ENCODE measurements around the gene HES3.
A peak's percentile ranks its signal among the peaks of the same experiment; 100 is the strongest.
"Not testable (repeated sequence)": the region's sequence is repeated elsewhere in the genome, so short reads cannot be mapped to it uniquely, and the experiment has no call there.

HES3 gene

GRCh38 chr1:6219641-6220040 lies 24.3 kb upstream of the HES3 start:
- not testable (repeated sequence) for DNase-seq (ENCODE audit: low read depth in 2 of 2)

DNA sequence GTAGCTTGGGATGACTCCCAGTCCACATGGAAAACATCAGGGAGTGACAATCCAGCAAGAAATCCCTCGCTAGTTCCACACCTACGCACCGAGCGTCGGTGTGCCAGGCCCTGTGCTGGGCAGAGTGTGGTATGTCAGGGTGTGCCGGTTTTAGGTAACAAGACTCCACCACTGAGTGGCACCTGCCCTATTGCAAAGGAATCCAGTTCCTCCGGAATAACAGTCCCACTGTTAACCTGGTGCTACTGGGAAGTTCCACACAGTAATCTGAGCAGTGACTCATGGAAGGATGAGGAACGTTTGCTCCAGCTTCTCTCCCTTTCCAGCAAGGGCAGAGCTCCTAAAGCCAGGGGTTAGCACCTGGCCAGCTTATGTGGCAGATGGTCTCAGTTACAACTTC lies 23.7 kb upstream of the HES3 start:
- no peak for DNase-seq (ENCODE audit: low read depth in 2 of 2)

DNA sequence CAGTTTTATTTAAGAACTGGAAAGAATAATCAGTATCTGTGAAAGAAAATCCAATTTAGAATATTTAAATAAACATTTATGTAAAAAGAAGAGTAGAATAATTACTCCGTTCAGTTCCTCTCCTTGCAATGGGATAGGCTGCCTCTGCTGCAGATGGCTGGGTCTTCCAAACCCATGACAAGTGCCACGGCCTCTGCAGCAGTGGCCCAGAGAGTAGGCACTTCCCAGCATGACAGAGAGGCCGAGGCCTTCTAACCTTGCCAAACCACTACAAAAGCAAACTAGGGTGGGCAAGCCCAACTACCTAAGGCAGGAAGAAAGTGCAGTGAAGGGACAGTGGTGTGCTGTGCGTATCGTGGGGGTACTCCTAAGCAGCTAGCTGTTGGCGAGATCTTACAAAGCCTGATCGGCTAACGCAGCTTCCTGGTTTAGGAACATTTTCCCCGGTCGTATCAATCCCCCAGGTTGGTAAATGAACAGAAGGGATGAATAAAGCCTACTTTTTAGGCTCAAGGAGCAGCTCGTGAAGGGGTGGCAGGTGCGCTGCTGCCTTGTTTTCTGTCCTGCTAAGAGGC lies 22.7 kb upstream of the HES3 start:
- no peak for DNase-seq (ENCODE audit: low read depth in 2 of 2)

DNA sequence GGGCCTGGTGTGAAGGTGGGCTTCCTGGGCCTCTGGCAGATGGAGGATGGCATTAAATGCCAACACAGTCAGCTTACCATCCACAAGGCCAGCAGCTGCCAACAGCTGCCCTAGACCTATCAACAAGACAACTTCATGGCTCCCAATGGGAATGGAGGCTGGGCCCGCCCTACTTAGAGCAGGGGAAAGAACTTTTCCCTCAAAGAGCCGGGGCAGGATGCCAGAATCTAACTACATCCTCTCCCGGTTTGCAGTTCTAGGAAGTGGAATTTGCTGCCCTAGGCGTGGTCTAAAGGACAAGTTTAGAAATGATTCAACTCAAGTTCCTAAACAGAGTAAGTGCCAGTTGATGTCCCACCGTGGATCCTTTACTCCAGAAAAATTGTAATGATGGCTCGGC lies 21.3 kb upstream of the HES3 start:
- DNase-seq (ENCODE audit: low read depth in 2 of 2), result no peak

- no peak for DNase-seq (ENCODE audit: low read depth in 2 of 2)
Observed at GRCh38 chr1:6223617-6224016, 20.4 kb upstream of the HES3 start.

GRCh38 chr1:6224718-6225117 lies 19.3 kb upstream of the HES3 start:
- no peak for DNase-seq (ENCODE audit: low read depth in 2 of 2)

DNA sequence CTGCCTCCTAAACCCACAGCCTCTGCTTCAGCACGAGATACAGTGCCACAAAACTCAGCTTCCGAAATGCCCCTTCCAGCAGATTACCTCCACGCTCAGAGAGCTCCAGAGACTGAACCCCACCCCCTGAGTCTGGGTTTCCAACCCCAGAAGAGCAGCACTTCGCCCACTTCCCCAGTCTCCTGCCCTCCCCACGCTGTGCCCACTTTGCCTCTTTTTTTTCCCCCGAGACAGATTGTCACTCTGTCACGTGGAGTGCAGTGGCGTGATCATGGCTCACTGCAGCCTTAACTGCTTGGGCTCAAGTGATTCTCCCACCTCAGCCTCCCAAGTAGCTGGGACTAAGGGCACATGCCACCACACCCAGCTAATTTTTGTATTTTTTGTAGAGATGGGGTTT lies 18.3 kb upstream of the HES3 start:
- DNase-seq (ENCODE audit: low read depth in 2 of 2), result no peak

- DNase-seq (ENCODE audit: low read depth in 2 of 2), result no peak
Observed at GRCh38 chr1:6233376-6233775, 10.6 kb upstream of the HES3 start.

DNA sequence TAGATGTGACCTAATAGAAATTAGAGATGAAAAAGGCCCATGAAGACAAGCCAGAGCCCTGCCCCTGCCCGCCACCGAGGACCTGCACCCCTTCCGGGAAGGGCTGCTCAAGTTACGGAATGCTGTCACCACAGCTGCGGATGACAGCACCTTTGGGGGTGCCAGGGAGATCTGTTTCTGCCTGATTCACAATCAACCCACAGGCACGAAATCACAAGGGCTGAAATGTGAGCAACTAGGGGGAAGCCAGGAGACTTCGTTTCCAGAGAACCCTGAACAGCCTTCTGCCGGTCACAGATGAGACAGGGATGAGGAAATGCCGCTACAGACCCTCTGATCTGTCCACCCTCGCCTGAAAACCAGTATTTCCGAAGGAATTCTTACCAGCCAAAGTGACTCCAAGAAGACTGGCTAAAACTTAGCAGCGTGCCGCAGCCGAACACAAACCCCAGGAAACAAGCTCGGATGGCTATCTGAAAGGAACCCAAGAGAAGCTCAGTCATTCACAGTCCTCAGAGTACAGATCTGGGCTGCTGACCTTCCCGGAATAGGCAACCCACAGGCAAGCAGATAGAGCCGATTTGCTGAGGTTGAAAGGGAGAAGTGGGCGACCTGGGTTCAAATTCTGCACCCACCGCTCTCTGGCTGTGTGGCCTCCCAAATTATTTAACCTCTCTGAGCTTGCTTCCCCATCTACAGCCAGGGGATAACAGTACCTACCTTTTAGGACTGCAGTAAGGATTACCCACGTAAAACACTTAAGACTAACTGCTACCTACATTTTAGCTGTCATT lies 9.3 kb upstream of the HES3 start:
- no peak for DNase-seq (ENCODE audit: low read depth in 2 of 2)

- DNase-seq (ENCODE audit: low read depth in 2 of 2), result peak in 1 of 2 donors; percentile 13
Observed at GRCh38 chr1:6235296-6235677, 8.7 kb upstream of the HES3 start.

DNA sequence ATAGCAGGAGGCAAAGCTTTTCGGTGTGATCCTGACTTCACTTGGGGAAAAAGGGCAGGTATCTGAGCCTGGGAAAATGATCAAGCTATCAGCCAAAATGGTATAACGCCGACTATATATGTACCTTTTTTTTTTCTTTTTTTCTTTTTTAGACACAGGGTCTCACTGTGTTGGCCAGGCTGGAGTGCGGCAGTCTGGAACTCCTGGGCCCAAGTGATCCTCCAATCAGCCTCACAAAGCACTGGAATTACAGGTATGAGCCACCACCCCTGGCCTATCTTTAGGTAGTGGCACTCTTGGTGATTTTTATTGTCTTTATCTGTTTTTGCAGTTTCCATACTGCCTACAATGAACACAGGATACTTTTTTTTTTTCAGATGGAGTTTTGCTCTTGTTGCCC lies 6.9 kb upstream of the HES3 start:
- DNase-seq (ENCODE audit: low read depth in 2 of 2), result no peak

DNA sequence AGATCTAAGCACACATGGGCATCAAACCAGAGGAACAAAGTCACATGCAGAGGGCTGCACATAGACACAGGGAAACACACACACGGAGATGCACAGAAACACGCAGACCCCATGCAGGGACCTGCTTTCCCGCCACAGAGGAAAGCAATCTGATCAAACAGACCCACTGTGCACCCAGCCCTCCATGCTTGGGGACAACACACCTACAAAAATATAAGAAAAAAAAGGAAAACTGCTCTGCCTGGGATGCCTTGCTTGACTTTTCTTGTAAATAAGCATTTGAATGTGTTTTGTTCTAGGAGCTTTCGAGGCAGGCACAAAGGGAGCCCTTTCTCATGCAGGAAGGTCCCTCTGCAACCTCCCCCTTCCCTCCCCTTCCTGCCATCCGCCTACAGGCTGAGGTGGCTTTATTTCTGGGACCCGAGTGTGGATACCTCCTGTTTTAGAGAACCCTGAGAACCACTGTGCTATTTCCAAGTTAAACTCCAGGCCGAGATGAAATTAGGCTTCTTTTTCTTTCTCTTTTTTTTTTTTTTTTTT lies 4.7 kb upstream of the HES3 start:
- no peak for DNase-seq (ENCODE audit: low read depth in 2 of 2)

DNA sequence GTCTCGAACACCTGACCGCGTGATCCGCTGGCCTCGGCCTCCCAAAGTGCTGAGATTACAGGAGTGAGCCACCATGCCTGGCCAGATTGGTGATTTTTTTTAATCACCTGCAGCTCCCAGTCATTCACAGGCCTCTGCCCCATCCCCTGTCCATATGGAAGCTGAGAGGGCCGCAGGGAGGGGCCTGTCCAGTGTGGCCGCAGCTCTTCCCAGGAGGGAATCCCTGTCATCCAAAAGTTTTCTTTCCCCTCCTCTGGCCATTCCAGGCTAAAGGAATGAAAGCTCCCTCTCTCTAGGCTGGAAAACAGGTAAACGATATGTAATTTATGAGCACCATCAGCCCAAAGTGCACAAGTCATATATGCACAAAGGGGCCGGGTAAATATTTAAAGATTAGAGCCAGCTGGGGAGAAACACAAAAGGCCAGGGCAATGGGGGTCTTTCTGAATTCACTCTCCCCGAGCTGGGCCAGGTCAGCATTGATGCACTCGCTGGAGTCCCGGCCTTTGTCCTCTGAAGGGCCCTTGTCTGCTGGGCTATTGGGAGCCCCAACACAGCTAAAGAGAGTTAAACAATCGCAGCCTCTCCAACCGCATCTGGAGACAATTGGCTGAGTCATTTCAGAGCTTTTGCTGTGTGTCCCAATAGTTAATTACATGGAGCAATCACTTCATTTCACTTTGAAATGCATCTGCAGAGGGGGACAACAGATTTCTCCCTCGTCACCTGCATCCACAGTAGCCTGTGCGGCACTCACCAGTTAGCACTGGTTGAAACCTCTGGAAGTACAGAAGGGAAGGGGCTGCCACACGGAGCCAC lies 3.8 kb upstream of the HES3 start:
- DNase-seq (ENCODE audit: low read depth in 2 of 2), result no peak

DNA sequence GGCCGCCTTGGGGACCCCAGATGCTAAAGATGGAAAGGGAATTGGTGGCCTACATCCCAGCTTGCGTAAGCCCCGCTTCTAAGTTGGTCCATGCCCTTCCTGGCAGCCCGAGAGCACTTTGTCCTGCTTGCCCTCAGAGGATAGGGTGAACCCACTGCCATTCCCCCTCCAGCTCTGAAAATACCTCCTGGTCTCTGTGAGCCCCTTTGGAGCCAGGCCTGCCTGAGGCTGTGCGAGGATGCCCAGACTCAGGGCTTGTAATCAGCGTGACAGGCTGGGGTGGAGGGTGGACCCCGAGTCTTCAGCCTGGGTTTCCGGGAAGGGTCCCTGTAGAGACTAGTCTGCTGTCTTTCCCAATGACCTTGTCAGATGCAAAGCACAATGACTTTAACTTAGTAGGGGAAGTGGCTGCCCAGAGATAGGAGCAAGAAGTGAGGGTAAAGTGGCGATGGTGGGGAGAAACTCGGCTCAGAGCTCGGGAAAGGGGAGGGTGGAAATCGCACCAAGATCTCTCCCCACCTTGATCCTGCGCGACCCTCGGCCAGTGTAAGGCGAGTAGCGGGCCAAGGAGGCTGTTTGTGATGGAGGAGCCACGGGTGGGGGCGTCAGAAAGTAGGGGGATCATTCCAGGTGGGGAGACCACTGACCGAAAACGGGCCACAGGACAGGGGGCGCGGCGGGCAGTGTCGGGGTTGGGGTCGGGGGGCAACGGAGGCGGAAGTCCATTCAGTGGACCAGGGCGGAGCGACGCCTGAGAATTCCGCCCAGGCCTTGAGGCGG lies 2.7 kb upstream of the HES3 start:
- no peak for DNase-seq (ENCODE audit: low read depth in 2 of 2)

DNA sequence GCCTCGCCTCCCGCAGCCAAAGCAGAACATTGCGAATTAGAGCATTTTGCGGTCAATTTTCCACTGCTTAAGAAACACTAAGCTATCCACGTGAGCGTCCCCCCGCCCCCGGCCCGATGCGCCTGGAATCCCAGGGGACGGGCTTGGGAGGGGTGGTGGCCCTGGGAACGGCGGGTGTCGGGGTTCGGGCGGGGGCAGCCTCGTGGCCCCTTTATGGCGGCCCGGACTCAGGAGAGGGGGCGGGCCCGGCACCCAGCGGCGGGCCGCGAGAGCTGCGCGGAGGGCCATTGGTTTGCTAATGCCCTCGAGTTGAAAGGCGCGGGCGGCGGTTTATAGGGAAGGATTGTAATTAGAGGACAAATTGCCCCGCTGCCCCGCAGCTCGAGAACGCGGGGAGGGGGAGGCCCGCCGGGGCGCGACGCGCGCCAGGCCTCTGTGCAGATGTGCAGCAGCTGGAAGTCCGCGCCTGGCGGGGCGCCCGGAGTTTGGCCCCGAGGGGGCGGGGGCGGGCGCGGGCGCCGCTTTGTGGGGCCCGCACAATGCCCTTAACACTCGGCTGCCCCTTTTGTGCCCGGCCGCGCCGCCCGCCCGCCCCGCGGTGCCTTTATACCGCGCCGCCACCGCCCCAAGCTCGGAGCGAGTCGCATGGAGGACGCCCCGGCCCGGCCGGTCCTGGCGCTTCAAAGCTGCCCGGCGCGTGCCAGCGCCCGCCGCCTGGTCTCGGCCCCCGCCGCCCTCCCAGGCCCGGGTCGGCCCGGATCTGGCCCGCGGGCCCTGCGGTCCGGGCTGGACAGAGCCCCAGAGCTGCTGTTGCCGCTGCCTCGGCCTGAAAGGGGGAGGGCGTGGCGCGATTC lies 1.9 kb upstream of the HES3 start:
- no peak for DNase-seq (ENCODE audit: low read depth in 2 of 2)

- no peak for DNase-seq (ENCODE audit: low read depth in 2 of 2)
Observed at GRCh38 chr1:6243053-6243834, 735 bp upstream of the HES3 start.

- no peak for DNase-seq (ENCODE audit: low read depth in 2 of 2)
Observed at GRCh38 chr1:6244401-6245049, 546 bp downstream of the HES3 start.

DNA sequence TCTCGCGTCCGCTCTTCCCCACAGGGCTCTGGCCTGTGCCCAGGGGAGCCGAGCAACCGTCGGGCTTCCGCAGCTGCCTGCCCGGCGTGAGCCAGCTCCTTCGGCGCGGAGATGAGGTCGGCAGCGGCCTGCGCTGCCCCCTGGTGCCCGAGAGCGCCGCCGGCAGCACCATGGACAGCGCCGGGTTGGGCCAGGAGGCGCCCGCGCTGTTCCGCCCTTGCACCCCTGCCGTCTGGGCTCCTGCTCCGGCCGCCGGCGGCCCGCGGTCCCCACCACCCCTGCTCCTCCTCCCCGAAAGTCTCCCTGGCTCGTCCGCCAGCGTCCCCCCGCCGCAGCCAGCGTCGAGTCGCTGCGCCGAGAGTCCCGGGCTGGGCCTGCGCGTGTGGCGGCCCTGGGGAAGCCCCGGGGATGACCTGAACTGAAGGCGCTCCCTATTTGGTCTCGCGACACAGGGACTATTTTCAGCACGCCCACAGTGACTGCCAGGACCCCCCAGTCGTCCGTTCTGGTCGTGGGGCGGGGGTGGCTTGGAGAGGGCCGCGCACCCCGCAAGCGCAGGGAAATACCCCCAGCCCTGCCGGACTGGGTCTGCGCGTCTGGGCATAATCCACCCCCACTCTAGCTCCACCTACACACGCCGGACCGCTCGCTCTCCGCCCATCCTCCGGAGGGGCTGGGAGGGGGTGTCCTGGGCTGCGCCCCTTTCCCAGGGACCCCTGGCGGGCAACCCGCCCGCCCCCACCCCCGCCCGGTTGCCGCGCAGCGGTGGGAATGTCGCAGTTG lies 1.3 kb downstream of the HES3 start:
- peak; percentile 75 to 76 for DNase-seq (ENCODE audit: low read depth in 2 of 2)

Data from stimulated activated CD8-positive, alpha-beta memory T cell treated with anti-CD3 and anti-CD28 coated beads, Interleukin-2, amount 100 ng/mL, for 48 hours (primary cell).